Medulla oblongata (tissue), 1 donor: ENCODE measurements around the gene TRAPPC5.
A peak's percentile ranks its signal among the peaks of the same experiment; 100 is the strongest.

Experiments
- DNase-seq: peaks from one replicate; pipeline ENCODE4 v3.0.0-alpha.2; 2015; ENCODE audit errors: extremely low spot score

Gene TRAPPC5

GRCh38 chr19:7676376-7676775 lies 4.3 kb upstream of the TRAPPC5 start:
- no peak for DNase-seq

- no peak for DNase-seq
These were observed 3.8 kb upstream of the TRAPPC5 start, which contains the start of gene MCEMP1 for GRCh38 chr19:7676854-7677253. MCEMP1 (plus strand) TSS chr19:7677090; CDS start chr19:7677121, 31 bp downstream.

- no peak for DNase-seq
These were observed 2.8 kb upstream of the TRAPPC5 start for GRCh38 chr19:7677669-7678311.

GRCh38 chr19:7678971-7679751 lies 1.5 kb upstream of the TRAPPC5 start:
- peak; percentile 13 for DNase-seq

DNA sequence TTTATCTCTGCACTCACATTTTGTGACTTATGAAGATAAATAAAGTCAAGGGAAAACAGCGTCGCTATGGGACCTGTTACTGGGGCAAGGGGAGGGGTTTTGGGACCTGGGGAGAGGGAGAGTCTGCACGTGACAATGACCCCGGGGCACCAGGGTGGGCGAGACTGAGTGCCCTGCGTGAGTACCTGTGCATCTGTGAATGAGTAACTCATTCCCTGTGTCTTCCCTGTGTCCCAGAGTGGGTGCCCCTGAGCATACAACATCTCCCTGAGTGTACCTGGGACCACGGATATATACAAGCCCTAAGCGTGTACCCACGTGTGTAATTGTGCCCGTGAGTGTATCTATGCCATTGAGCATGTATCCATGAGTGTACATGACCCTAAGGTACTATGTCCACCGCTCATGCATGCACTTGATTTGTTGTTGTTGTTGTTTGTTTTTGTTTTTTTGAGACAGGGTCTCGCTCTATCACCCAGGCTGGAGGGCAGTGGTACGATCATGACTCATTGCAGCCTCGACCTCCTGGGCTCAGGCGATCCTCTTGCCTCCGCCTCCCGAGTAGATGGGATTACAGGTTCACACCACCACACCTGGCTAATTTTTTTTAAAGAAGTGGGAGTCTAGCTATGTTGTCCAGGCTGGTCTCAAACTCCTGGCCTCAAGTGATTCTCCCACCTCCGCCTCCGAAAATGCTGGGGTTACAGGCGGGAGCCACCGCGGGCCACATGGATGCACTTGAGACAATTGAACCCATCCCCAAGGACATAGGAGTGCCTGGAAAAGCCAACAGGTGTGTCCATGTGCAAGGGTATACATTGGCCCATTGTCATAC lies 645 bp upstream of the TRAPPC5 start:
- no peak for DNase-seq

DNA sequence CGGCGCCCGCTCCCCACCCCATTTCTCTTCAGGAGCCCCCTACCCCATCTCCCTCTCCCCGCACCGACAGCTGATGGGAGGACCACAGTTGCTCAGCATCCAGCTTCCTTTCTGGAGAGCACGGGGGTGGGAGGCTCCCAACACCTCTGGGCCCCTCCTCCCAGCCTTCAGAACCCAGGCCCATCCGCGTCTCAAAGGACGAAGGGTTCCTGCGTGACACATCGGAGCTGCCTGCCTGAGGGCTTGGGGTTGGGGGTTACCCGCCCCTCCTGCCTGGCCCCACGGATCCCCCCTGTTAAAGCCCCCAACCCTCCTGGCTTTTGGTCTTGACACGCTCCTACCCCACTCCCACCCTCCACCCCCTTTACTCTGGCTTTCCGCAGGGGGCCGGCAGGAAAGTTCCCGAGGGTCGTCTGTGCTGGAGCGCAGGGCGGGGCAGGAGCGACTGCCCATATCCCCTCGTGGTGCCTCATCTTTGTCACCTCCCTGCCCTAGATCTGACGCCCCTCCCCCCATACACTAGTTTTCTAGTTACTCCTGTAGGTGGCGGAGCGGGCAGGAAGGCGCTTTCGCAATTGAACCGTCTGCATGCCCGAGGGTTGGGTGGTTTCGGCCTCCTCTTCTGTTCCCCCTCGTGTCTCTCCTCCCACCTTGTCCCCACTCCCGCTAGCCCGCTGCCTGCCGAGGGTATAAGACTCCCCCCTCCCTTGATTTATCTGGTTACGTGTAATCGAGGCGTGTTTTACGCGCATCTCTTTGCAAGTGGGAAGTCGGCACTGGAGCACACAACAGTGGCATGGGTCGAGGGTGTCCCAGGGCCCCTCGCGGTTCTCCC lies 924 bp downstream of the TRAPPC5 start:
- peak; percentile 81 for DNase-seq

DNA sequence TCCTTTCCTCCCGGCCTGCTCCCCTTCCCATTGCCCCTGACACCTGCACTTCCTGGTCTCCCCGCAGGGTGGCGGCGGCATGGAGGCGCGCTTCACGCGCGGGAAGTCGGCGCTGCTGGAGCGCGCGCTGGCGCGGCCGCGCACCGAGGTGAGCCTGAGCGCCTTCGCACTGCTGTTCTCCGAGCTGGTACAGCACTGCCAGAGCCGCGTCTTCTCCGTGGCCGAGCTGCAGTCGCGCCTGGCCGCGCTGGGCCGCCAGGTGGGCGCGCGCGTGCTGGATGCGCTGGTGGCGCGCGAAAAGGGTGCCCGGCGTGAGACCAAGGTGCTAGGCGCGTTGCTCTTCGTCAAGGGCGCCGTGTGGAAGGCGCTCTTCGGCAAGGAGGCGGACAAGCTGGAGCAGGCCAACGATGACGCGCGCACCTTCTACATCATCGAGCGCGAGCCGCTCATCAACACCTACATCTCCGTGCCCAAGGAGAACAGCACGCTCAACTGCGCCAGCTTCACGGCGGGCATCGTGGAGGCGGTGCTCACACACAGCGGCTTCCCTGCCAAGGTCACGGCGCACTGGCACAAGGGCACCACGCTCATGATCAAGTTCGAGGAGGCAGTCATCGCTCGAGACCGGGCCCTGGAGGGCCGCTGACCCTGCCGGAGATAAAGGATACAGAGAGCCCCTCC lies 1.7 kb downstream of the TRAPPC5 start:
- DNase-seq, result no peak

- DNase-seq, result no peak
These were observed 5.2 kb downstream of the TRAPPC5 start for GRCh38 chr19:7685546-7686445.

DNA sequence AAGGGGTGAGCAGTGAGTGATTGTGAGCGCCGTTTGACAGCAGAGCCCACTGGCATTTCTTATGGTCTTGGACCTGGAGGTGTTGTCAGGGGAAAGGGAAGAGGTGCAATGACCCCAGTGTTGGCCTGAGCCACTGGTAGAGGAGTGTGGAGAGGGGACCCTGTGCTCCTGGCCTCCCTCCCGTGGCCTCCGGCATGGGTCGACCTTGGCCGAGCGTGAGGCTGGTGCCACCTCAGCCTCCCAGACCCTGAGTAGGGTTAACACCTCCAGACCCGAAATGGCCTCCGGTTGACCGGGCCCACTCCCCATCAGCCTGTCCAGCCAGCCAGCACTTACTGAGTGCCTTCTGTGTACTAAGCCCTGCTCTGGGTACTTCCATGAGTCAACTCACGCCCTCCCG lies 6.5 kb downstream of the TRAPPC5 start:
- DNase-seq, result no peak

GRCh38 chr19:7689165-7689564 lies 8.5 kb downstream of the TRAPPC5 start:
- DNase-seq, result no peak

GRCh38 chr19:7690779-7691258 lies 10.2 kb downstream of the TRAPPC5 start:
- DNase-seq, result no peak

GRCh38 chr19:7691497-7691896 lies 10.9 kb downstream of the TRAPPC5 start:
- DNase-seq, result no peak

- no peak for DNase-seq
These were observed 11.9 kb downstream of the TRAPPC5 start for GRCh38 chr19:7692417-7693088.

GRCh38 chr19:7694499-7694898 lies 13.9 kb downstream of the TRAPPC5 start:
- DNase-seq, result no peak

GRCh38 chr19:7697721-7698287 lies 17.2 kb downstream of the TRAPPC5 start:
- no peak for DNase-seq

GRCh38 chr19:7698583-7698982 lies 17.9 kb downstream of the TRAPPC5 start:
- DNase-seq, result no peak

DNA sequence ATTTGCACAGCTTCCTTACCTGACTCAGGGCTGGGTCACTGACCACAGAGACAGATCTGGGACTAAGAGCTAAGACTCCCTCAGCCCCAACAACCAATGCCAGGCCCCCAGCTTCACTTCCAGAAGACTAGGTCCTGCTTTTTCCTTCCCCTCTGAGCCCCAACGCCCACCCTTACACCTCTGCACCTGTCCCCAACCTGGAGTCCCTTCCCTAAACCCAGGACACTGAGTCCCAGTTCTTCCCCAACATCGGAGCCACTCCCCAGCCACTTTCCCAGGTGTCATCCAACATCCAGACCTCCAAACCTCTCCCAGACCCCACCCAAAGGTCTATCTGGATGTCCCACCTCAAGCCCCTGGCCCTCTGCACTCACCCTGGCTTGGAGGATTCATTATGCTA lies 18.4 kb downstream of the TRAPPC5 start:
- no peak for DNase-seq
